Stimulated activated CD4-positive, alpha-beta T cell treated with anti-CD3 and anti-CD28 coated beads, Interleukin-12 subunit alpha, Interleukin-12 subunit beta, amount 100 ng/mL, for 4 hours (primary cell): ENCODE data around the gene PUDP.
A peak's percentile ranks its signal among the peaks of the same experiment; 100 is the strongest.
"Not testable (repeated sequence)": the region's sequence is repeated elsewhere in the genome, so short reads cannot be mapped to it uniquely, and the experiment has no call there.

Source experiments
- DNase-seq: peaks from one replicate; pipeline ENCODE4 v3.0.0-alpha.2; 2020

PUDP gene

DNA sequence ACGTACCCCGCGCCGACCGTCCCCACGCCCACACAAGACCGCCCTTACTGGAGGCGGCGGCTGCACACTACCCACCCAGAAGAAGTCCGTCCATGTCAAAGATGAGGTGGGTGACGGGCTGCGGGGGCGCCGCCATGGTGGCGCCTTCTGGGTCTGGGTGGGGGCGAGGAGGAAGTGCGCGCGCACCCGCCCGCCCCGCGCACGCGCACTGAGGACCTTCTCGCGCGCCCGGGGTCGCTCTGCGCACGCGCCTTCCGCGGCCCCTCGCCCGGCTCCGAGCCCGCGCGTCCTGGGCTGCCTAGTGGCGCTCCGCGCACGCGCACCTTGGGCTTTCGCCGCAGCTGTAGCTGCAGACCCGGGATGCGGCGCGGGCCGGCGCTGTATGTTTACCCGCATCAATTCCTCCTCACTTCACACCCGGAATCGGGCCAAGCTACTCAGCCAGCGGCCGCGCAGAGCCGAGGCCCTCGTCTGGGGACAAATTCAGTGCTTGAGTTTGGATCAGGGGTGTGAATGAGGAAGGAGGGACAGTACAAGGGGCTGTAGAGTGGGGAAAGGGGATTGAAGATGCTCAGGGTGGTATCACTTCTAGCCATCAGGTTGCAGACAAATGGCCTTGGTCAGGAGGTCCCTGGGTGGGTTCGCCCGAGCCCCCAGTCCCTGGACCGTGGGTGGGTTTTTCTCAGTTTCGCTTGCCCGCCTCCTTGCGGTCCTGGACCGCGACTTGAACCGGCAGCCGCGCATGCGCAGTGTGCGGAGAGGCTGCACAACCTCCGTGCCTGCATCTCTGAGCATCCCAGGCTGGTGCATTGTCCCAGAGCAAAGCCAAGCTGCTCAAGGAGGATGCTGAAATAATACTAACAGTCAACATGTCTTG, at the start of gene PUDP:
PUDP (minus strand) TSS at position 176 of the 877 bp plus-strand sequence; CDS start at position 136, 40 bp downstream.
- peak; percentile 78 for DNase-seq

DNA sequence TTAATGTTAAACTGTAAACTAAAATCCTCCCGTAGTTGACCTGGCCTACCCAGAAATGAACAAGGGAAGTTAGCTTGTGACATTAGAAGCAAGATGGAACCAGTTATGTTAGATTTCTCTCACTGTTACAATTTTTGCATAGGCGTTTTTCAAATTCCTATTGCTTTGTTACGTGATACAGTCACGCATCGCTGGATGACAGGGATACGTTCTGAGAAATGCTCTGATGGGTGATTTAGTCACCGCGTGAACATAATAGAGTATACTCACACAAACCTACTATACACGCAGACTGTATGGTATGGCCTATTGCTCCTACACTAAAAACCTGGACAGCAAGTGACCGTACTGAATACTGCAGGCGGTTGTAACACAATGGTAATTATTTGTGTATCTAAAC, 46.7 kb upstream of the PUDP start:
- DNase-seq: no peak

DNA sequence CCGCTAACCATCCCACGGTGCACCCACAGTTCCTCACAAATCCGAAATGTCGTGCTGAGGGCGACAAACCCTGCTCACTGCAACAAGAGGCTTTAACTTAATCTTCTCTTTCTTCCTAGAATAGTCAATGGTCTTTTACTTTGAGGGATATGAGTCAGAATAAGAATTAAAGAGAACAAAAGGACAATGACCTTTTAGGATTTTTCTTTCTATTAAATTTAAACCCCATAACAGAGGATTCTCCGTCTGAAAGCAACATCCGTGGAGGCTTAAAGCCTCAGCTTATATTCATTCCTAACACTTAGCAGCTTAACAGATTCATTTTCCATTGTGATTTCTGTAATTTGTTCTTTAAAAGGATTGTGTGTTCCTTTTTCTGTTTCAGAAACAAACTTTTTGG, 44.9 kb upstream of the PUDP start:
- no peak for DNase-seq

- DNase-seq: no peak
Measured at GRCh38 chrX:7191681-7192110, 43.7 kb upstream of the PUDP start.

DNA sequence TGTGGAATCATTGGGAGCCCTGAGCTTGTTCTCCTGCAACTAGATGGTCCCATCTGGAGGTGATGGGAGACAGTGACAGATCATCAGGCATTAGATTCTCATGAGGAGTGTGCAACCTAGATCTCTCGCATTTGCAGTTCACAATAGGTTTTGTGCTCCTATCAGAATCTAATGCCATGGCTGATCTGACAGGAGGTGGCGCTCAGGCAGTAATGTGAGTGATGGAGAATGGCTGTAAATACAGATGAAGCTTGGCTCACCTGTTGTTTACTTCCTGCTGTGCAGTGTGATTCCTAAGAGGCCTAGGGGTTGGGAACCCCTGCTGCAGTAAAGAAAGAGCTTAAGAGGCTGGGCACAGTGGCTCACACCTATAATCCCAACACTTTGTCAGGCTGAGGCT, 42.2 kb upstream of the PUDP start:
- DNase-seq: no peak

DNA sequence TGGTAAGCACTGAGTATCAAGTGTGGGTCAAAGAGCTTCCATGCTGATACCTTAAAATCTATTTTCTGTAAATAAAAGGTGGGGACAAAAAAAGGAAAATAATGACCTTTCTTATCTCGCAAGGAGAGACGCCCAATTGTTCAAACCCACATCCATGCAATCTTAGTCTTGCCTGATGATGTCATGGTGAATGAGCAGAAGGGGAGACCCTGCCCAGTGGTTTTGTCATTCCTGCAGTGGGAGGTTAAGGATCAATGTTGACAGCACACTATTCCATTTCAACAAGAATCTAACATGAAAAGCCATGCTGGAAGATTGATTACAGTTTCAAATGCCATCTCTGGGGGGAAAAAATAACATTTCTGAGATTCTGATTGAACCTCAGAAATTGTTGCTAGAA, 40.7 kb upstream of the PUDP start:
- no peak for DNase-seq

- DNase-seq: no peak
Measured at GRCh38 chrX:7184816-7185215, 36.9 kb upstream of the PUDP start.

DNA sequence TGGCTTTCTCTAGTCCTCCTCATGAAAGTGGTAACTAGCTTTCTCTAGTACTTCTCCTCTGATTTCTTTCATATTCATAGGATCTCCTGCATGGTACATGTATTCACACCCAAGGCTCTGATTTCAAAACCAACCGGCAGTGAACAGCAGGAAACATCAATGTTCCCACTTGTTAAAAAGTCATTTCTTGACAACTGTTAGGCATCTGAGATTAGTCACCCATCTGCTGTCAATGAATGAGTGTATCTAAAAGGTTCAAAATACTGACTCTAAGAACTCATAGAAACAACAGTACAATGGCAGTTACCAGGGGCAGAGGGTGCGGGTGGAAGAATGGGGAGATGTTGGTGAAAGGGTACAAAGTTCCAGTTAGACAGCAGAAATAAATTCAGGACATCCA, 31.5 kb upstream of the PUDP start:
- no peak for DNase-seq

GRCh38 chrX:7178859-7179258, 30.9 kb upstream of the PUDP start:
- not testable (repeated sequence) for DNase-seq

DNA sequence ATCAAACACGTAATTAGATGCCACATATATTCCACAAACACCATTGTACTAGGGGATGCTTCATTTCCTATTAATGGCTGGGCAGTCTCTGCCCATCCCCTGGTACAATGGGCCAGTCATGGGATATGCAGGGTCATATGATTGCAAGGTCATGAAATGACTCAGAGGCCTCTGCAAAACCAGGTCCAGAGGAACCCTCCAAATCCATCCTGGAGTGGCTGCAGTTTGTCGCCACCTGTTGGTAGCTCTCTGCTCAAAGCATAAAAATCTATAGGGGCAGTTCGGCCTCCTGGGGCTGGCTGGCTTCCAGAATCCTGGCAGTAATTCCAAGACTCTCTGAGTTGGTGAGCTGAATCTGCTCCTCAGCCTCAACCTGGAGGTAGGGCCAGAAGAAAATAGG, 22.9 kb upstream of the PUDP start:
- peak; percentile 12 for DNase-seq

GRCh38 chrX:7169627-7170026, 21.7 kb upstream of the PUDP start:
- DNase-seq: no peak

DNA sequence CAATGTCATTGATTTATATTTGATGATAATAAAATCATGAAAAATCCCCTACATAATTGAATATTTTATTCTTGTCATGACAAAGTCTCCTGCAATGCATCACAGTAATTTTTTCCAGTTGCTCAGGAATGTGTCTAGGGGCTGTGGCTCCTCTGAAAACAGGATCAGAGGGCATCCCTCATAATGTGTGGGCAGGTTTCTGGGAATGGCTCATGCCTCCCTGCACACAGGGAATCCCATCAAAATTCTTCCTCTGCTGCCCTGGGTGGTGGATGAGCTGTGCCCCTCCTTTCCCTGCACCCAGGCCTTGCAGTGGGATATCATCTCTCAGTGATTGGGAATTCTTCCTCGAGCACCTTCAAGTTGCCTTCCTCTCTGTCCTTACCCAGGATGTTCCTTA, 20.4 kb upstream of the PUDP start:
- no peak for DNase-seq

DNA sequence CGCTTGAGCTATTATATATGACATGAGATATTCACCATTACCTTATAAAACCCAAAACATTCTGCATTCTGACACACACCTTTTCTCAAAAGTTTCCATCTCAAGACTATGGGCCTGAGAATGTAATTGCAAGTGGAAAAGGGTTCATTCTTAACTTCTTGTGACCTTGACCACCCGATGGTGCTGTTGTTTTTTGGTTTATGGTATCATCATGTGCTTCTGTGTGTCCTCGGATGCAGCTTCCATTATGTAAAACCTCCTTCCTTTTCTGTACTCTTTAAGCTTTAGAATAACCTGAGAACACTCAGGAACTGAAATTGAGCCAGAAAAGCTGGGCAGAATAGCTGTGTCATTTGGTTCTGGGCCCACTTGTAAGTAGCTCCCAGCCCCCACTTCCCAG, 16.2 kb upstream of the PUDP start:
- DNase-seq: no peak

DNA sequence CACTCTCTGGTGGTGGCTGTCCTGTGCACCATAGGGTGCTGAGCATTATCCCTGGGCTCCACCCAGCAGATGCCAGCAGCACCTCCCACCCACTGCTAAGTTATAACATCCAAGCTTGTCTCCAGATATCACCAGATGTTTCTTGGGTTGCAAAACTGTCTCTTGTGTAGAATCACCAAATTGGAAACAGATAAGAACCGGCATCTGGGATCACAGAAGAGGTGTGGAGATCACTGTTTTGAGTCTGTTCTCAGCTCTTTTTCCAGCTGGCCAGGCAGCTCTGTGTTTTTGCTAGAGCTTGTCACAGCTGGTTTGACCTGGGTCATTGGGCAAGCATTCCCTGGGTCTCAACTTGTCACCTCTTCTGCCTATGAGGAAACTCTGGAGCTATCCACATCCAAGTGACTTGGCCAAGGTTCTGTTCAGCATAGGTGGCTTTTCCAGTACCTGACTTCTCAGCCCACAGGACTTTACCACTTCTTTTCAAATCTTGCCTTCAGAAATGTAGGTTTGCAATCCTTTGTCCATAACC, 15.3 kb upstream of the PUDP start:
- DNase-seq: no peak

DNA sequence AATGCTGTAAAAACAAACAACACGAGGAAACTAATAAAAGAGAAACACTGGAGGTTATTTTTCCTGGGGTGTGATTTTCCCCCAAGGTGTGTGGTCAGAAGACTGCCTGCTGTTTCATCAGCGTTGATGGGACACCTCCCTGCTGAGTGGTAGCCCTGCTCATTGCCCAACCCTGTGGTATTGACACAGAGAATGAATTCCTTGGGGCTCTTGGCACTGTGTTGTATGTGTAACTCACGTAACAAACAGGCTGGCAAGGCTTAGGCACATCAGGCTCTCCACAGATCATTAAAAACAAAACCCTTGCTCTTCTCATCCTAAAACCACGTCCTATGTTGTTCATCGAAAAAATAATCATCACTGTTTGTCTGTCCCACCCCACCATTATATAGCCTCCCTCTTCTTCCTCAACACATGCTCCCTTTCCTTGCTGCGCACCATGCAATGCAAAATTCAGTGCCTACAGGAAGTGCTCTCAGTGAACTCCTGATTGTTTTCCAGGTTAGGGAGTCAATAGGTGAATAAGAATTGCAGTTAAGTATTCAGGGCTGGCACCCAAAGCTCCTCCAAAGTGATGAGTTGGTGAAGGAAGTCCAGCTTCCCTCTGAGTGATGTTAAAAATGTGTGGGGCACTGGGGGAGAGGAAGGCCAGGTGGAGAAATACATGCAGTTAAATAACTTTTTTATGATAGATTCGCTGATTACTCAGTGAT, 11.4 kb upstream of the PUDP start:
- DNase-seq: no peak

DNA sequence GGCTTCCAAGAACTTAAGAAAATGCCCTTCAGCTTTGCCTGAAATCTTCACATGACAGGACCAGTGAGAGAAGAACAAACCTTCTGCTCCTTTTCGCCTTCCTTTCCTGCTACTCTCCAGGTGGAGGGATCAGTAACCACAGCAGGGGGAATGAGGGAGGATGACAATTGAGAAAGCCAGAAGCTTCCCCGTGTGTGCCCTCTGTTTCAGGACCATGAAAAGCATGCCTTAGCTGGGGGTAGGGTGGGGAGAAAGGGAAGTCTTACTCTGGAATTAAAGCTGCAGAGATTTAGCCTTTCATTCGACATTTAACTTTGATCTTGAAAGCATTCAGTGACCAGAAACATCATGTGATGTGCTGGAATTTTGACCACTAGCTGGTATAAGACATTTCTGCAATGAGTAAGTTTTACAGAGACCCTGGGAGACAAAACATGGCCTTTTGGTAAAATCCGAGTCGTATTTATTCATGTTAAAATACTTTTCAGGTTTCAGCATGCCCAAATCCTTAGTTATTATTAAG, 10.6 kb upstream of the PUDP start:
- no peak for DNase-seq

DNA sequence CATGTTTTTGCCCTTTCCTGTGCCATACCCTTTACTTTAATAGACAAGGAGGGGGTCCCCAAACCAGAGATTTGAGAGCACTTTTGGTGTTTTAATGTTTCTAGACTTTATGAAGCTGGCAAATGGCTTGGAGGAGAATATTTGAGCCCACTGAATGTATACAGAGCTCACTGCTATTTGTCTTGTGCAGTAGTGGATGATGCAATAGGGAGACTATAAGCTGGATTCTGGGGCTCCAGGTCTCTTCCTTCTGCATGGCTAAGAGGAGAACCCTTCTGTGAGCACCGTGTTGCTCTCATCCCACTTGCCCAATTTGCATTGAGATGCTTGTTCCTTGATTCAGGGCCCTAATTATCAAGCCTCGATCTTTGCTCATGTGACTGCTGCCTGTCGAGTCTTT, 8.9 kb upstream of the PUDP start:
- DNase-seq: no peak

DNA sequence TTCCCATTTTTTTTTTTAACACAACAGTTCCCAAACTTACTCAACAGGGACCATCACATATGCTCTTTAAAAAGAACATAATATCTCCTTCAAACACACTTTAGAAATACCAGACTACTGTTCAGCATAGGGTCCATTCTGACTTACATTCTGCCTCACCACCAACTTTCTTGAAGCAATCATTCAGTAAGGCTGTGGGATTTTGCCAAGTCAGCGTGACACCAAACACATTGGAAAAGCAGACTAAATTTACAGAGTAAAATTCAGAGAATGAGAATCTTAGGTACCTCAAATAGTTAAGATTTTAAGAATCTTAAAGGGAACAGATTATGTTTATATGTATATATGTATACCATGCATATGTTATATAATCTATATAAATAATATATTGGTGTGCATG, 7.2 kb upstream of the PUDP start:
- no peak for DNase-seq

DNA sequence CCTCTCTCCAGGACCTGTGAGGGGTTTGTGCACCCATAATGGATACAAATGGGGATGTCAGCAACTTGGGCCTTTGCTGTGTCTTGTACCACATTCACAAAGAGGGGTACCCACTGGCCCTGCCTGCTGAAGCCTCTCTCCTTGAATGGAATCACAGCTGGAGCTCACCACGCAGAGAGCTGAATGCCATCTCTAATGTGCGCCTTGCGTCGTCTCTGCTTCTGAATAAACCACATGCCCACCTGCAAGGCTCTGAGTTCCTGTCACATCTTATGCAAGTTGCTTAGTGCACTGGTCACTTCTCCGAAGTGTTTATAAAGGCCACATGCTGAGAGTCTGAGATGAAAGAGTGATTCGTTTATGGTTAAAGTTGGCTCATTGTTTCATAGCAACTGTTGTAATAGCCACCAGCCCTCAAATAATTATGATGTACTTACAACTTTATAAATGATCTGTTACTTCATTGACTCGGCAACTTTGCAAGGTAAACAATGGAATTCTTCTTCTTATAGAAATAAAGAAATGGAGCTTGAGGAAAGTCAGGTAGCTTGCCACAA, 6.2 kb upstream of the PUDP start:
- DNase-seq: no peak

DNA sequence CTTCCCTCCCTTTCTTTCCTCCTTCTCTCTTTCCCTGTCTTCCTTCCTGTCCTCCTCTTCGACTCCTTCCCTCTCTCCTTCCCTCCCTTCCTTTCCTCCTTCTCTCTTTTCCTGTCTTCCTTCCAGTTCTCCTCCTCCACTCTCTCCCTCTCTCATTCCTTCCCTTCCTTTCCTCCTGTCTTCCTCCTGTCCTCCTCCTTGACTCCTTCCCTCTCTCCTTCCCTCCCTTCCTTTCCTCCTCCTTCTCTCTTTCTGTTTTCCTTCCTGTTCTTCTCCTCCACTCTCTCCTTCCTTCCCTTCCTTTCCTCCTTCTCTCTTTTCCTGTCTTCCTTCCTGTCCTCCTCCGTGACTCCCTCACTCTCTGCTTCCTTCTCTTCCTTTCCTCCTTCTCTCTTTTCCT, 5.3 kb upstream of the PUDP start:
- DNase-seq: no peak

- DNase-seq: no peak
Measured at GRCh38 chrX:7149411-7149810, 1.5 kb upstream of the PUDP start.

DNA sequence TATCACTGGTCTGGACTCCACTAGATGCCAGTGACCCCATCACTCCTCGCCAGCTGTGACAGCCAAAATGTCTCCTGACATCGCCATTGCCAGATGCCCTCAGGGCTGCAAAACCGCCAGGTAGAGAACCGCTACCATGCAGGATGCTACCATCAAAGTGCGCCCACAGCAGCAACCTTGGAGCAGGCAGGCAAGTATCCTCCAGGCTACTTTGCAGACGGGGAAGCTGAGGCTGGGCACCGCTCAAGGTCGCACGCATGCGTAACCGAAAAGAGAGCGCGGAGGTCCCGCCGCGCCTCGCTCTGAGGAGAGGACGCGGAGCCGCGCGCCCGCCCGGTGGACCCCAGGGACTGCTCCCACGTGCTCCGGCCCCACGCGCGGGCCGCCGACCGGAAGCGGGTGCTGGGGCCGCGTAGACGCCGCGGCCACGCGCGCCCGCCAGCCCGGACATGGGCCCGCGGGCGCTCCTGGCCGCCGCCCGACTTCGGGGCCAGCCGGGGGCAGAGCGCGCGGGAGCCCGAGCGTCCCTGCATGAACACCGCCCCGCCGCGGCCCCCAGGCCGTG, 458 bp downstream of the PUDP start, which contains the start of gene STS:
STS (plus strand) TSS at position 300 of the 565 bp plus-strand sequence. CDS start 105,488 bp downstream, outside the sequence.
- DNase-seq: peak; percentile 28
